ENCODE measurements around the gene UBASH3A. TPM values are rescaled to one million over a fixed set of nuclear protein-coding genes. Genes with fewer than 3 reads are reported as not detected.

Gene UBASH3A
- total RNA-seq, 2 donors from 2014 or later, result 0.12 TPM; not detected in 1

DNA sequence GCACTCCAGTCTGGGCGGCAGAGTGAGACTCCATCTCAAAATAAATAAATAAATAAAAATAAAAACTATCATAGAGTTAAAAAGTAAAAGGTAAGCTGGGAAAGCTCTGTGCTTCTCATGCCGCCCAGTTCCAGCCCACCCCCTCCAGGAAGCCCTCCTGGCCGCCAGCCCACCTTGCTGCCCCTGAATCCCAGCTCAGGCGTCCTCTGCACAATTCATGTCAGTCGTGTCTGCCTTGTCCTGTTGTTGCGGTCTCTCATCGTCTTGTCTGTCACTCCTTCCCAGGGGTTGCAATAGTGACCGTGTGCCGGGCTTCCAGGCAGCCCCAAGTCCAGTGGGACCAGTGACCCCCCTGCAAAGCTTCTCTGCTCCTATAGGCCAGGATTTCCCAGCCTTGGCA is 48.2 kb downstream of the UBASH3A start:
- Histone ChIP-seq H3K27me3 (no peaks in the 10 kb centered on the region), H3K27ac (no peak overlapping the region), H3K36me3 (no peaks in the 10 kb centered on the region), H3K9me3 (no peaks in the 10 kb centered on the region), H3K4me1 (peaks cover 0 to 3% of the 10 kb centered on the region in 2 donors), H3K4me3 (no peak overlapping the region)
- TF ChIP-seq CTCF (IDR thresholded peaks at IDR 0.05), result no peak
- DNase-seq (ENCODE audit: low spot score), result no peak

GRCh38 chr21:42452401-42453223 is 48.9 kb downstream of the UBASH3A start:
- H3K27me3 ChIP-seq, result no peaks in the 10 kb centered on the region
- H3K4me1 ChIP-seq, result peaks cover 0 to 3% of the 10 kb centered on the region in 2 donors
- H3K27ac ChIP-seq, result no peak overlapping the region
- no peaks in the 10 kb centered on the region for H3K36me3 ChIP-seq
- no peaks in the 10 kb centered on the region for H3K9me3 ChIP-seq
- no peak for TF ChIP-seq CTCF (IDR thresholded peaks at IDR 0.05)
- DNase-seq (ENCODE audit: low spot score), result no peak
- no peak overlapping the region for H3K4me3 ChIP-seq

- Histone ChIP-seq H3K27me3 (no peaks in the 10 kb centered on the region), H3K4me3 (no peak overlapping the region), H3K9me3 (no peaks in the 10 kb centered on the region), H3K4me1 (peaks cover 0 to 3% of the 10 kb centered on the region in 2 donors), H3K27ac (no peak overlapping the region), H3K36me3 (no peaks in the 10 kb centered on the region)
- no peak for TF ChIP-seq CTCF (IDR thresholded peaks at IDR 0.05)
- DNase-seq (ENCODE audit: low spot score), result no peak
These were observed 49.7 kb downstream of the UBASH3A start for GRCh38 chr21:42453224-42453985.

GRCh38 chr21:42453986-42454570 is 50.4 kb downstream of the UBASH3A start:
- Histone ChIP-seq H3K36me3 (no peaks in the 10 kb centered on the region), H3K27me3 (no peaks in the 10 kb centered on the region), H3K4me3 (no peak overlapping the region), H3K27ac (no peak overlapping the region), H3K4me1 (peaks cover 0 to 3% of the 10 kb centered on the region in 2 donors), H3K9me3 (no peaks in the 10 kb centered on the region)
- TF ChIP-seq CTCF (IDR thresholded peaks at IDR 0.05), result no peak
- DNase-seq (ENCODE audit: low spot score), result no peak

DNA sequence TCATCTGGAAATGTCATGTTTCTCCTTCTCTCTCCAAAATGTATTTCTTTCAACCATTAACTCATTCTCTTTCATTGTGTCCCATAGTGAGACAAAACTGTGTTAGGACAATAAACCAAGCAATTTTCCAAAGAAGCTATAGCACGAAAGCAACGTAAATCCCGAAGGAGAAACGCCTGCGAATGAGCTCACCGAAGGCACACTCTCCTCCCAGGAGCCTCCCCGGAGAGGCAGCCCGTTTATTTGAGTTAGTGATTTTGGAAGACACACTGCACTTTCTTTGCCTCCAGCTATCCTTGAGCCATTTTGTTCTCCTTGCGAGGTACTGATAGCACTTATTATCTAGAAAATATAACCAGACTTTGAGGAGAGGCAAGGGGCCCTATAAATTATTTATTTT is 51.1 kb downstream of the UBASH3A start:
- no peaks in the 10 kb centered on the region for H3K36me3 ChIP-seq
- no peak overlapping the region for H3K27ac ChIP-seq
- DNase-seq (ENCODE audit: low spot score), result no peak
- H3K4me3 ChIP-seq, result no peak overlapping the region
- no peaks in the 10 kb centered on the region for H3K27me3 ChIP-seq
- no peaks in the 10 kb centered on the region for H3K9me3 ChIP-seq
- TF ChIP-seq CTCF (IDR thresholded peaks at IDR 0.05), result no peak
- peaks cover 0 to 3% of the 10 kb centered on the region in 2 donors for H3K4me1 ChIP-seq

Data from right atrium auricular region (tissue), 2 donors.